Measurements from ENCODE around the gene PSMG1.
"Not testable (repeated sequence)": the region's sequence is repeated elsewhere in the genome, so short reads cannot be mapped to it uniquely, and the experiment has no call there.

PSMG1 gene

DNA sequence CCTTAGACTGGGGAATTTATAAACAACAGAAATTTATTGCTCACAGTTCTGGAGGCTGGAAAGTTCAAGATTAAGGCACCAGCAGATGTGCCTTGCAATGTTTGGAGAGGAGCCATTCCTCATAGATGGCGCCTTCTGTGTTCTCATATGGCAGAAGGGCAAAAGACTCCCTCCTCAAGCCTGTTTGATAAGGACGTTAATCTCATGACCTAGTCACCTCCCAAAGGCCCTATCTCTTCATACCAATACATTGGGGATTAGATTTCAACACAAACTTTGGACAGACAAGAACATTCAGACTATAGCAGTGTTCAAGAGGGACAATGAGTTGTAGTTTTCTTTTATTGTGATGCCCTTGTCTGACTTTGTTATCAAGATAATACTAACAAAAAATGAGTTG, 34.3 kb downstream of the PSMG1 start:
- no peaks in the 10 kb centered on the region for H3K27me3 ChIP-seq (ENCODE audit: control insufficient read depth in 5 of 5, insufficient read depth in 4 of 5, low read length in 5 of 5)
- no peaks in the 10 kb centered on the region for H3K36me3 ChIP-seq (ENCODE audit: control insufficient read depth in 5 of 5, insufficient read depth in 5 of 5, low read length in 5 of 5)
- H3K9ac ChIP-seq (ENCODE audit: low read length in 5 of 5), result no peak overlapping the region
- H3K9me3 ChIP-seq (ENCODE audit: control insufficient read depth in 5 of 5, low read length in 5 of 5), result peaks cover 0 to 8% (median 3%) of the 10 kb centered on the region in 5 donors
- H3K4me3 ChIP-seq (ENCODE audit: low read depth in 1 of 5, low read length in 5 of 5), result no peak overlapping the region
- no peaks in the 10 kb centered on the region for H3K4me1 ChIP-seq (ENCODE audit: control insufficient read depth in 5 of 5, insufficient read depth in 5 of 5, low read length in 5 of 5)
- no peak overlapping the region for H3K27ac ChIP-seq (ENCODE audit: low read depth, low read length)

DNA sequence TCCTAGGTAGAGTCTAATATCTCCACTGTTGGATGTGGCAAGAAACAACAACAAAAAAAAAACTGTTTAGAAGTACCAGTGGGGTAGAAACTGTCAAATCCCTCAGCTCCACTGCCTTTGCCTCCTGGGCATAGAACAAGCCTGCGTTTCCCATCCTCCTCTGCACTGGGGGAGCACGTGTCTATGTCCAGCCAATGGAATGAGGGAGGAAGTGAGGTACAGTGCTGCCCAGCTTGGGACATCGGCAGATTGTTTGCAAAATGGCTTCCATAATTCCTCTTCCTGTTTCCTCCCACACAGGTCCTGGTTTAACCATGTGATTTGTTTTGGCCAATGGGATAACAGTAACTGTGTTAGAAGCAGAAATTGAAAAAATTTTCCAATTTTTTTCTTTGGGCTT, 39.1 kb downstream of the PSMG1 start:
- Histone ChIP-seq H3K27me3 (ENCODE audit: control insufficient read depth in 5 of 5, insufficient read depth in 4 of 5, low read length in 5 of 5) (no peaks in the 10 kb centered on the region), H3K4me3 (ENCODE audit: low read depth in 1 of 5, low read length in 5 of 5) (no peak overlapping the region)

DNA sequence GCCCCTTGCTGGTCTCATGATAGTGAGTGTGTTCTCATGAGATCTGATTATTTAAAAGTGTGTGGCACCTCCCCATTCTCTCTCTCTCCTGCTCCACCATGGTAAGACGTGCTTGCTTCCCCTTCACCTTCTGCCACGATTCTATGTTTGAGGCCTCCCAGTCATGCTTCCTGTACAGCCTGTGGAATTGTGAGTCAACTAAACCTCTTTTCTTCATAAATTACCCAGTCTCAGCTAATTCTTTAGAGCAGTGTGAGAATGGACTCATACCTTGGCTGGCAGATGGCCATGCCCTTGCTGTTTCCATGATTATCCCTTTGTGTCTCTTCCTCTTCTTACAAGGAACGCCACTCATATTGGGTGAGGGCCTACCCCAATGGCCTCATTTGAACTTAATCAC, 40.3 kb downstream of the PSMG1 start:
- no peaks in the 10 kb centered on the region for H3K27me3 ChIP-seq (ENCODE audit: control insufficient read depth in 5 of 5, insufficient read depth in 4 of 5, low read length in 5 of 5)
- H3K36me3 ChIP-seq (ENCODE audit: control insufficient read depth in 5 of 5, insufficient read depth in 5 of 5, low read length in 5 of 5), result no peaks in the 10 kb centered on the region
- H3K9me3 ChIP-seq (ENCODE audit: control insufficient read depth in 5 of 5, low read length in 5 of 5), result peaks cover 0 to 8% (median 3%) of the 10 kb centered on the region in 5 donors
- H3K4me1 ChIP-seq (ENCODE audit: control insufficient read depth in 5 of 5, insufficient read depth in 5 of 5, low read length in 5 of 5), result no peaks in the 10 kb centered on the region
- H3K9ac ChIP-seq (ENCODE audit: low read length in 5 of 5), result no peak overlapping the region
- no peak overlapping the region for H3K27ac ChIP-seq (ENCODE audit: low read depth, low read length)
- no peak overlapping the region for H3K4me3 ChIP-seq (ENCODE audit: low read depth in 1 of 5, low read length in 5 of 5)

More for the DNA sequence above, 39.1 kb downstream of the PSMG1 start:
- Histone ChIP-seq H3K9me3 (ENCODE audit: control insufficient read depth in 5 of 5, low read length in 5 of 5) (peaks cover 0 to 8% (median 3%) of the 10 kb centered on the region in 5 donors), H3K4me1 (ENCODE audit: control insufficient read depth in 5 of 5, insufficient read depth in 5 of 5, low read length in 5 of 5) (no peaks in the 10 kb centered on the region), H3K9ac (ENCODE audit: low read length in 5 of 5) (no peak overlapping the region), H3K27ac (ENCODE audit: low read depth, low read length) (no peak overlapping the region), H3K36me3 (ENCODE audit: control insufficient read depth in 5 of 5, insufficient read depth in 5 of 5, low read length in 5 of 5) (no peaks in the 10 kb centered on the region)

DNA sequence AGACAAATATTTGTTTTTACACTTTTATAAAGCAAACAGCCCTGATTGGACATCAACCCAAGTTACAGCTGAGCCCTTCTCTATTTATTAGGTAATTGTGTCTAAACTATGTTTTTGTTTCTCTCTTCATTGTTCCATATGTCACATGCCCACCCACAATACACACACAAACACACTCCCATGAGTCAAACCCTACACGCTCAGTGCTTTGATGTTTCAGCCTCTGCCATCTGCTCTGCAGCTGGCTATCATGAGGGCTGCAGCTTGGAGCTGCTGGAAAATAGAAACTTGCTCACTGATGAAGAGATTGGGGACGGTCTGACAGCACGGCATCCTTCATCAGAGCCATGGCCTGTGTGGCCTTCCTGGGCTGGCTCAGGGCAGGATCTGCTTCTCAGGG, 41.7 kb downstream of the PSMG1 start:
- H3K4me1 ChIP-seq (ENCODE audit: control insufficient read depth in 5 of 5, insufficient read depth in 5 of 5, low read length in 5 of 5), result no peaks in the 10 kb centered on the region
- no peak overlapping the region for H3K4me3 ChIP-seq (ENCODE audit: low read depth in 1 of 5, low read length in 5 of 5)
- H3K27me3 ChIP-seq (ENCODE audit: control insufficient read depth in 5 of 5, insufficient read depth in 4 of 5, low read length in 5 of 5), result no peaks in the 10 kb centered on the region
- no peak overlapping the region for H3K27ac ChIP-seq (ENCODE audit: low read depth, low read length)
- no peak overlapping the region for H3K9ac ChIP-seq (ENCODE audit: low read length in 5 of 5)
- H3K9me3 ChIP-seq (ENCODE audit: control insufficient read depth in 5 of 5, low read length in 5 of 5), result peaks cover 0 to 8% (median 3%) of the 10 kb centered on the region in 5 donors
- no peaks in the 10 kb centered on the region for H3K36me3 ChIP-seq (ENCODE audit: control insufficient read depth in 5 of 5, insufficient read depth in 5 of 5, low read length in 5 of 5)

DNA sequence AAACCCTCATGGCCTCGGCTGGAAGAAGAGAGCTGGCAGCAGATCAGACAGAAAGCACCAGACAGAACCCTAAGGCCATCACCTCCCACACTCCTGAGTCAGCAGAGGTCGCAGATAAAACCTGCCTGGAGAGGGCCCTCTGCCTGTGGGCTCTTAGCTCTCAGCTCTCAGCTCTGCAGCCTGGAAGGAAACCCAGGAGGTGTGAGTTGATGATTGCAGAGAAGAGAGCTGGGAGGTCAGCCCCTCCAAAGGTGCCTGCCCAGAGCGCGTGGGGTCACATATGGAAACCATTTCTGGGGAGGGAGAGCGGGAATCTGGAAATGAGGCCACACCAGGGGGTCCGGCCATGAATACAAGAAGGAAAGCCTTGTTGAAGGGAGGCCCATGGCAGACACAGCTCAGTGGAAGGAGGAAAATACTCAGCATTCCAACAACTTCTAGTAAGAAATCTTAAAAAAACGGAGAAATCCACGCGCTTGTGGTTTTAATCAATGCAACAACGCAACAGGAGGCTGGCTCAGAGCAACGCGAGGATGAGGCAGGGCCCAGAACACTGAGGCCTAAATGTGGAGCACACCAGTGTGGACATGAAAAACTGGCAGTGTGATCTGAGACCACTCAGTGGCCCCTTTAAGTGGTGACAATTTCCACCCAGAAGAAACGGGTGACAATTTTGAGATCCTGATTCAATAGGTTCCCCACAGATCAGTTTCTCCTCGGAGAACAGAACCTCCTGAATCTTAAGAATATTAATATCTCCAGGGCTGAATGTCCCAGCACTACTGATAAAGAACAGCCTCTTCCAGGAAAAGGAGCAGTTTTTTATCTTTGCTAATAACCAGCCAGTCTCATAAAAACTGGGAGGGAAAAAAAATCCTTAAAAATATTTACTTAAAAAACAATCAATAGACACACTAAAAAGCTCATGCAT, 45.7 kb downstream of the PSMG1 start:
- no peak overlapping the region for H3K27ac ChIP-seq (ENCODE audit: low read depth, low read length)
- no peaks in the 10 kb centered on the region for H3K27me3 ChIP-seq (ENCODE audit: control insufficient read depth in 5 of 5, insufficient read depth in 4 of 5, low read length in 5 of 5)
- H3K9ac ChIP-seq (ENCODE audit: low read length in 5 of 5), result no peak overlapping the region
- H3K4me3 ChIP-seq (ENCODE audit: low read depth in 1 of 5, low read length in 5 of 5), result no peak overlapping the region
- H3K4me1 ChIP-seq (ENCODE audit: control insufficient read depth in 5 of 5, insufficient read depth in 5 of 5, low read length in 5 of 5), result no peaks in the 10 kb centered on the region
- no peaks in the 10 kb centered on the region for H3K36me3 ChIP-seq (ENCODE audit: control insufficient read depth in 5 of 5, insufficient read depth in 5 of 5, low read length in 5 of 5)
- no peaks in the 10 kb centered on the region for H3K9me3 ChIP-seq (ENCODE audit: control insufficient read depth in 5 of 5, low read length in 5 of 5)

DNA sequence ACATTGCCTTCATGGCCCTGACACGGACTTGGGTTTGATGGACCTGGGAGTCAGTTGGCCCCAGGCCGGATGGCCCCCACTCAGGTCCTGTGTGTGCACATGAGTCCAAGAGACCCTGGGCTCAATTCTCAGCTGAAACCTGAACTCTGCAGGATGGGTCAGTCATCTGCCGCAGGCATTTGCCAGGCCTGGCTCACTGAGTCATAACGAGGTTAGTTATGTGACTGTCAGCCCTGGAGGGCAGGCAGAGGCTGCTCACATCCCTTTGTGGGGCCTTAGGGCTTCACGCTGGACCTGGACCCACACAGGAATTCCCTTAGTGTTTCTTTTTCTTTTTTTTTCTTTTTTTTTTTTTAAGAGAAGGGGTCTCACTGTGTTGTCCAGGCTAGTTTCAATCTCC, 46.5 kb downstream of the PSMG1 start:
- Histone ChIP-seq H3K36me3 (ENCODE audit: control insufficient read depth in 5 of 5, insufficient read depth in 5 of 5, low read length in 5 of 5) (no peaks in the 10 kb centered on the region), H3K27ac (ENCODE audit: low read depth, low read length) (no peak overlapping the region), H3K27me3 (ENCODE audit: control insufficient read depth in 5 of 5, insufficient read depth in 4 of 5, low read length in 5 of 5) (no peaks in the 10 kb centered on the region), H3K9me3 (ENCODE audit: control insufficient read depth in 5 of 5, low read length in 5 of 5) (no peaks in the 10 kb centered on the region), H3K4me1 (ENCODE audit: control insufficient read depth in 5 of 5, insufficient read depth in 5 of 5, low read length in 5 of 5) (no peaks in the 10 kb centered on the region), H3K9ac (ENCODE audit: low read length in 5 of 5) (no peak overlapping the region), H3K4me3 (ENCODE audit: low read depth in 1 of 5, low read length in 5 of 5) (no peak overlapping the region)

DNA sequence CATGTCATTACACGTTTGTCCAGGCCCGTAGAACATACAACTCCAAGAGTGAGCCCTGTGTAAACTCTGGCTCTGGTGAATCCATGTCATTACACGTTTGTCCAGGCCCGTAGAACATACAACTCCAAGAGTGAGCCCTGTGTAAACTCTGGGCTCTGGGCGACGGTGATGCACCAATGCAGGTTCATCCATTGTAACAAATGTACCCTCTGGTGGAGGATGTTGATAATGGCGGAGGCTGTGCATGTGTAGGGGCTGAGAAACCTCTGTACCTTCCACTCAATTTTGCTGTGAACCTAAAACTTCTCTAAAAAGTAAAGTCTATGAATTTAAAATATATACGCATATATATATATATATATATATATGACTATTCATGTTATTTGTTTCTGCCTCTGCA, 47.1 kb downstream of the PSMG1 start:
- not testable (repeated sequence) for H3K4me3 ChIP-seq (ENCODE audit: low read depth in 1 of 5, low read length in 5 of 5); H3K27me3 ChIP-seq (ENCODE audit: control insufficient read depth in 5 of 5, insufficient read depth in 4 of 5, low read length in 5 of 5); H3K9ac ChIP-seq (ENCODE audit: low read length in 5 of 5); H3K4me1 ChIP-seq (ENCODE audit: control insufficient read depth in 5 of 5, insufficient read depth in 5 of 5, low read length in 5 of 5); H3K36me3 ChIP-seq (ENCODE audit: control insufficient read depth in 5 of 5, insufficient read depth in 5 of 5, low read length in 5 of 5); H3K9me3 ChIP-seq (ENCODE audit: control insufficient read depth in 5 of 5, low read length in 5 of 5); H3K27ac ChIP-seq (ENCODE audit: low read depth, low read length)

DNA sequence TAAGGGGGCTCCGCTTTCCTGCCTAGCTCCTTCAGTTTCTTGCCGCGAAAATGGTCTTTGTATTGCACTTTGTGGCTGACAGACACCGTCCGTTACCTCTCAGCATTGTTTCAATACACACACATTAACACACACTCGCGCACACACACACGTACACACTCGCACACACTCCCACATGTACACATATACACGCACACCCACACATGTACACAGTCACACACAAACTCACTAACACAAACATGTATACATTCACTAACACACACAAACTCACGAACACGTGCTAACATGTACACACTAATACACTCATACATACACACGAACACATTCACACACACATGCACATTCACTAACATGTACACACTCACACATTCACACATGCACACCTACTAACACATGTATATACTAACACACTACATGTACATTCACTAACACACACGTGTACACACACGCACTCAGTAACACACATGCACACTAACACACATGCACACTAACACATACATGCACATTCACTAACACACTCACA, 48.9 kb downstream of the PSMG1 start:
- H3K27me3 ChIP-seq (ENCODE audit: control insufficient read depth in 5 of 5, insufficient read depth in 4 of 5, low read length in 5 of 5), result no peaks in the 10 kb centered on the region
- H3K9ac ChIP-seq (ENCODE audit: low read length in 5 of 5), result no peak overlapping the region
- H3K9me3 ChIP-seq (ENCODE audit: control insufficient read depth in 5 of 5, low read length in 5 of 5), result peaks cover 0 to 8% (median 5%) of the 10 kb centered on the region in 5 donors
- no peak overlapping the region for H3K27ac ChIP-seq (ENCODE audit: low read depth, low read length)
- no peak overlapping the region for H3K4me3 ChIP-seq (ENCODE audit: low read depth in 1 of 5, low read length in 5 of 5)
- H3K4me1 ChIP-seq (ENCODE audit: control insufficient read depth in 5 of 5, insufficient read depth in 5 of 5, low read length in 5 of 5), result no peaks in the 10 kb centered on the region
- H3K36me3 ChIP-seq (ENCODE audit: control insufficient read depth in 5 of 5, insufficient read depth in 5 of 5, low read length in 5 of 5), result no peaks in the 10 kb centered on the region

DNA sequence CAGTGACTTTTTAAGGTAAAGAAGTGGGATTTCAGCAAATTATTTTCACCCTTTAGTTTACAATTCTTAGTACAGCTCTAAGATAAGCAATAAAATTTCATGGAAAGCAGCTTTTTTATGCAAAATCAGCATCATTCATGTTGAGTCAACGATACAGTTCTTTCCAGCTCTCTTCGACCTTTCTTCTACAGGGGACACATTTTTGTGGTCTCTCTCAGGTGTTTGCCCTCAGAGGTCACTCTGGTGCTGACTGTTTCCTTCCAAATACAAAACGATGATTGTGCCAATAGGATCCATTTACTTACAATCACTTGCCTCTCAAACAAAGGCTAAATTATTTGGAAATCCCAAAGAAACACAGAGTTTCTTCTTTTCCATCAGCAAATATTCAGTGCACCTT, 51.0 kb downstream of the PSMG1 start:
- Histone ChIP-seq H3K36me3 (ENCODE audit: control insufficient read depth in 5 of 5, insufficient read depth in 5 of 5, low read length in 5 of 5) (no peaks in the 10 kb centered on the region), H3K4me1 (ENCODE audit: control insufficient read depth in 5 of 5, insufficient read depth in 5 of 5, low read length in 5 of 5) (no peaks in the 10 kb centered on the region), H3K9ac (ENCODE audit: low read length in 5 of 5) (no peak overlapping the region), H3K27me3 (ENCODE audit: control insufficient read depth in 5 of 5, insufficient read depth in 4 of 5, low read length in 5 of 5) (no peaks in the 10 kb centered on the region), H3K4me3 (ENCODE audit: low read depth in 1 of 5, low read length in 5 of 5) (no peak overlapping the region), H3K27ac (ENCODE audit: low read depth, low read length) (no peak overlapping the region), H3K9me3 (ENCODE audit: control insufficient read depth in 5 of 5, low read length in 5 of 5) (peaks cover 0 to 8% (median 5%) of the 10 kb centered on the region in 5 donors)

DNA sequence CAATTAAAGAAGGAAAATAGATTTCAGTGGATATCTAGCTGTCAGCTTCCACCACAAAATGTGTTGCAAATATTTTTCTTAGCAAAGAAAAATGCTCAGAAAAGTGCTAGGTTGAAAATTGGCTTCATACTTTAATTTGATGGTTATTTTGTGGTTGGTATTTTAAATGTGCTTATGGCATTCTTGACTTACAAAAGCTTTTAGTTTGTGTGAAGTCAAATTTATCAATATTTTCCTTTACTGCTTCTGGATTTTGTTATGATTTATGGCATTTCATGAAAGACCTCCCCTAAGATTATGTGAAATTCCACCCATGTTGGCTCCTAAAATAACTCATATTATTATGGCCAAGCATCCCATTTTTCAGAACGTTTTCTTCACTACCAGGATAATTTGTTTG, 51.5 kb downstream of the PSMG1 start:
- Histone ChIP-seq H3K9ac (ENCODE audit: low read length in 5 of 5) (no peak overlapping the region), H3K27ac (ENCODE audit: low read depth, low read length) (no peak overlapping the region), H3K9me3 (ENCODE audit: control insufficient read depth in 5 of 5, low read length in 5 of 5) (peaks cover 0 to 8% (median 5%) of the 10 kb centered on the region in 5 donors), H3K27me3 (ENCODE audit: control insufficient read depth in 5 of 5, insufficient read depth in 4 of 5, low read length in 5 of 5) (no peaks in the 10 kb centered on the region), H3K36me3 (ENCODE audit: control insufficient read depth in 5 of 5, insufficient read depth in 5 of 5, low read length in 5 of 5) (no peaks in the 10 kb centered on the region), H3K4me1 (ENCODE audit: control insufficient read depth in 5 of 5, insufficient read depth in 5 of 5, low read length in 5 of 5) (no peaks in the 10 kb centered on the region), H3K4me3 (ENCODE audit: low read depth in 1 of 5, low read length in 5 of 5) (no peak overlapping the region)
